Measurements from ENCODE around the gene ST7. TPM values are rescaled to one million over a fixed set of nuclear protein-coding genes. Genes with fewer than 3 reads are reported as not detected.

Gene ST7
- total RNA-seq, 1 experiment from 2014 or later, result 12.9 TPM

- H3K9ac ChIP-seq (ENCODE audit: extremely low read depth, insufficient read length, low read length), result no peak overlapping the region
- H3K79me2 ChIP-seq (ENCODE audit: insufficient read depth, low read length), result no peaks in the 10 kb centered on the region
- H3K56ac ChIP-seq (ENCODE audit: insufficient read length, low read depth, low read length), result no peak overlapping the region
- H3K36me3 Mint-ChIP-seq (ENCODE audit: insufficient read depth in 1 of 3, low read depth in 3 of 3), result no peaks in the 10 kb centered on the region
- no peaks in the 10 kb centered on the region for H3K4me1 ChIP-seq (ENCODE audit: insufficient read depth, low read length)
- DNase-seq, result no peak
- no peak overlapping the region for H3K27ac ChIP-seq (ENCODE audit: insufficient read length, low read depth, low read length)
- WGBS (ENCODE audit: extremely low coverage, insufficient read length, low lambda C conversion rate), result no CpG with 5 or more reads among the region's 2 CpGs
- no peak overlapping the region for H4K8ac ChIP-seq (replicated peaks; ENCODE audit: insufficient read length, low read depth, low read length)
- H2BK12ac ChIP-seq (ENCODE audit: insufficient read length, low read depth, low read length), result no peak overlapping the region
- no peak overlapping the region for H2BK5ac ChIP-seq (ENCODE audit: insufficient read length, low read length)
- H3K4me3 Mint-ChIP-seq, result no peak overlapping the region
- no peak overlapping the region; a peak in 2 of 7 replicates for H3K27ac Mint-ChIP-seq
- H3K4ac ChIP-seq (ENCODE audit: low read depth, low read length), result no peak overlapping the region
- H3K23me2 ChIP-seq (ENCODE audit: insufficient read length, low read depth, low read length, poor library complexity, severe bottlenecking), result no peaks in the 10 kb centered on the region
- no peaks in the 10 kb centered on the region for H4K20me1 ChIP-seq (ENCODE audit: control insufficient read depth, insufficient read depth, insufficient read length)
- no peak overlapping the region for H2AK5ac ChIP-seq (ENCODE audit: insufficient read length, low read length)
- no peak for TF ChIP-seq CTCF (conservative IDR thresholded peaks at IDR 0.05)
- no peak overlapping the region for H4K5ac ChIP-seq (ENCODE audit: insufficient read length, low read depth, low read length)
- no peak overlapping the region for H2BK20ac ChIP-seq (ENCODE audit: low read depth, low read length, poor library complexity, severe bottlenecking)
- H3K4me1 Mint-ChIP-seq, result peaks cover 8 to 10% of the 10 kb centered on the region in 2 experiments
- H3K27me3 Mint-ChIP-seq (ENCODE audit: low read depth), result no peaks in the 10 kb centered on the region
- no peak overlapping the region for H3K14ac ChIP-seq (ENCODE audit: insufficient read depth, low read length)
- no peak overlapping the region for H3K23ac ChIP-seq (ENCODE audit: insufficient read length, low read depth, low read length)
- no peaks in the 10 kb centered on the region for H3K79me1 ChIP-seq (ENCODE audit: insufficient read depth, low read depth, low read length, poor library complexity, severe bottlenecking)
- H3K18ac ChIP-seq (ENCODE audit: insufficient read length, low read depth, low read length), result no peak overlapping the region
- H3K4me2 ChIP-seq (ENCODE audit: insufficient read depth, insufficient read length, low read length), result no peak overlapping the region
- no peak overlapping the region for H3T11ph ChIP-seq (ENCODE audit: low read length)
- H2AFZ ChIP-seq (ENCODE audit: low read length), result no peak overlapping the region
- no peak overlapping the region for H2BK120ac ChIP-seq (ENCODE audit: low read depth, low read length, poor library complexity, severe bottlenecking)
- H4K91ac ChIP-seq (ENCODE audit: insufficient read length, low read depth, low read length), result no peak overlapping the region
- no peaks in the 10 kb centered on the region for H3K9me3 ChIP-seq (ENCODE audit: control insufficient read depth, low read depth, low read length)
- no peaks in the 10 kb centered on the region for H3K27me3 ChIP-seq (ENCODE audit: insufficient read depth, low read length)
- no peak overlapping the region for H2BK15ac ChIP-seq (ENCODE audit: low read depth, low read length)
- no peaks in the 10 kb centered on the region for H3K9me3 Mint-ChIP-seq
Measured at GRCh38 chr7:117193564-117193963, 240.3 kb downstream of the ST7 start.
